ENCODE data around the gene MMAB.

Gene MMAB

DNA sequence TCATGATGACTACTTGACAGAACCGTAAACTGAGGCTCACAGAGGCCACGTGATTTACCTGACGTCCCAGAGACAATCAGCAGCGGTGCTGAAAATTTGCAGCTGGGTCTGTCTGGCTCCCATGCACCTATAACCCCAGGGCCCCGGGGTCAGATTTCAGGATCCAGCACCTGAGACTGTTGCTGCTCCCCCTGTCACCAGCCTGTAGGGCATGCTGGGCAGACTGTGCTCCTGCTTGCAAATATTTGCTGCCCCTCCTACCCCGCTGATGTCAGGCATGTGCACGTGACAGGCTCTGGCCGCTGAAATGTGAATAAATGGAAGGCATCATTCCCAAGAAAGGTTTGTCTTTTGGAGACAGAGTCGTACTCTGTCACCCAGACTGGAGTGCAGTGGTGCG lies 6.0 kb downstream of the MMAB start:
- Histone ChIP-seq H3K27ac (no peak overlapping the region), H3K4me3 (ENCODE audit: low read depth, low read length) (no peak overlapping the region), H3K36me3 (replicated peaks) (peaks cover 2% of the 10 kb centered on the region), H3K27me3 (replicated peaks) (no peaks in the 10 kb centered on the region)
- in situ Hi-C loops (cut with HindIII; ENCODE audit: low pct_ligation_motif_present, low sequenced_read_pairs), result no loop called here
- no peak for DNase-seq
- TF ChIP-seq CTCF (IDR thresholded peaks at IDR 0.05; ENCODE audit: low read depth, low read length, missing control alignments), result no peak

DNA sequence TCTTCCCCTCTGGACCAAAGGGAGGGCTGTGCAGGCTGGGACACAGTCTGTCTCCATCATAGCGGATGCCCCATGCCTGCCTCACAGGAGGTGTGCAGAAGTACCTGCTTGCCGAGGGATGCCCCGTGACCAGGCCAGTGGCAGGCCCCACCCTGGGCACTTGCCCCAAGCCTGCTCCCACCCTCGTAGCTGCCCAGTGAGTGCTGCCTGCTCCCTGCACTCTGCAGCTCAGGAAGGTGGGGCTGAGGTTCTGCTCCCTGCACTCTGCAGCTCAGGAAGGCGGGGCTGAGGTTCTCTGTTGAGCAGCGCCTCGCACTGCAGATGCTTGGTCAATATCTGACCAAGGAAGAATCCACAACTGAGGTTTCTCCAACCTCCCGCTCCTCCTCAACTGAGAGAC lies 6.9 kb downstream of the MMAB start:
- no peaks in the 10 kb centered on the region for H3K27me3 ChIP-seq (replicated peaks)
- TF ChIP-seq CTCF (IDR thresholded peaks at IDR 0.05; ENCODE audit: low read depth, low read length, missing control alignments), result no peak
- peaks cover 2% of the 10 kb centered on the region for H3K36me3 ChIP-seq (replicated peaks)
- in situ Hi-C loops (cut with HindIII; ENCODE audit: low pct_ligation_motif_present, low sequenced_read_pairs), result no loop called here
- H3K27ac ChIP-seq, result no peak overlapping the region
- DNase-seq, result no peak
- H3K4me3 ChIP-seq (ENCODE audit: low read depth, low read length), result no peak overlapping the region

DNA sequence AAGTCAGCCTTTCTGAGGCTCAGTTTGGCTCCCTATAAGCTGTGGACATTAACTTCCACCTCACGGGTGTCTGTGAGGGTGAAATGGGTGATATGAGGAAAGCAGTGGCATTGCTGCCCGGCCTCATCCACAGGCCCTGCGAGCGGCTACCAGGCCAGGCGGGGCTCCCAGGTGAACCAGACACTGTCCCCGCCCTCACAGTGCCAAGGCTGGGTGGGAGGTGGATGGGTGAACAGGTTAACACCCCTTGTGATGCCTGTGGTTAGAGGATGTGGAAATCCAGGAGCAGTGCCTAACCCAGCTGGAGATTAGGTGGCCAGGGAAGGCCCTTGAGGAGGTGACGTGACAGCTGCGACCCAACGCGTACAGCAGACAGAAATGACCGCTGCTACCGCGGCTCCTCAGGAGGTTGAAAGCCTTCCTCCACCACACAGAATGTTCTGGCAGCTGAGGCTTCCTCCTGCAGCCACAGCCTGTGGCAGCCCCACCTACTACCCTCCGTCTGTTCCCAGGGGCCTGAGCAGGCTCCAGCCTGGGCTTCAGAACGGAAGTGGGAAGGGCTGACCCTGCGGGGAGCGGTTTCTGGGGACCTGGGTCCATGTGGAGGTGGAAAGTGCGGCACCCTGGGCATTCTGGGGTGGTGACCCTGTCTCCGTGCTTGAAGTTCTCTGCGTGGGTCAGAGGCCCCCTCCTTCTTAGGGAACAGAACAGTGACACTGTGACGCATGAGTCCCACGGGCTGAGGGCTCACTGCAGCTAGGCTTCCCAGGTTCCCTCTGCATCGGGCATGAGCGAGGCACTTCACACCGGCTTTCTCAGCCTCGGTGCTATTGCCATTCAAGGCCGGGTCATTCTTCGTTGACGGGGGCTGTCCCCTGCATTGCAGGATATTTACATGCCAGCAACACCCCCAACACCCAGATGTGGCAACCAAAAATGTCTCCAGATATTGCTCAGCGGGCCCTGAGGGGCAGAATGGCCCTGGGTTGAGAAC lies 9.7 kb downstream of the MMAB start:
- TF ChIP-seq CTCF (IDR thresholded peaks at IDR 0.05; ENCODE audit: low read depth, low read length, missing control alignments), result no peak
- peaks cover 2% of the 10 kb centered on the region for H3K36me3 ChIP-seq (replicated peaks)
- H3K27ac ChIP-seq, result no peak overlapping the region
- H3K4me3 ChIP-seq (ENCODE audit: low read depth, low read length), result no peak overlapping the region
- H3K27me3 ChIP-seq (replicated peaks), result no peaks in the 10 kb centered on the region
- peak; percentile 22 for DNase-seq
- in situ Hi-C loops (cut with HindIII; ENCODE audit: low pct_ligation_motif_present, low sequenced_read_pairs), result no loop called here

GRCh38 chr12:109562871-109563270 lies 10.4 kb downstream of the MMAB start:
- in situ Hi-C loops (cut with HindIII; ENCODE audit: low pct_ligation_motif_present, low sequenced_read_pairs), result no loop called here

GRCh38 chr12:109561711-109562030 lies 11.6 kb downstream of the MMAB start:
- no peak for TF ChIP-seq CTCF (IDR thresholded peaks at IDR 0.05; ENCODE audit: low read depth, low read length, missing control alignments)
- Histone ChIP-seq H3K36me3 (replicated peaks) (peaks cover 2% of the 10 kb centered on the region), H3K27me3 (replicated peaks) (no peaks in the 10 kb centered on the region), H3K4me3 (ENCODE audit: low read depth, low read length) (no peak overlapping the region), H3K27ac (no peak overlapping the region)
- in situ Hi-C loops (cut with HindIII; ENCODE audit: low pct_ligation_motif_present, low sequenced_read_pairs), result no loop called here
- no peak for DNase-seq

More at GRCh38 chr12:109562871-109563270, 10.4 kb downstream of the MMAB start:
- H3K36me3 ChIP-seq (replicated peaks), result peaks cover 2% of the 10 kb centered on the region
- DNase-seq, result no peak
- H3K4me3 ChIP-seq (ENCODE audit: low read depth, low read length), result no peak overlapping the region
- no peak for TF ChIP-seq CTCF (IDR thresholded peaks at IDR 0.05; ENCODE audit: low read depth, low read length, missing control alignments)
- H3K27me3 ChIP-seq (replicated peaks), result no peaks in the 10 kb centered on the region
- H3K27ac ChIP-seq, result no peak overlapping the region

All from brain microvascular endothelial cell (primary cell).